ENCODE results near the gene KIAA1191. TPM values are rescaled to one million over a fixed set of nuclear protein-coding genes. Genes with fewer than 3 reads are reported as not detected.

KIAA1191 gene
- total RNA-seq, 1 experiment from 2014 or later, result 92.7 TPM

- TF ChIP-seq IRF2 (CRISPR knock-in tag; IDR thresholded peaks at IDR 0.05; ENCODE audit: borderline replicate concordance, low read depth), result no peak
- no peak for TF ChIP-seq E2F1 (CRISPR knock-in tag; IDR thresholded peaks at IDR 0.05)
- no peak for ATAC-seq
- DNase-seq (ENCODE audit: low spot score), result no peak
- ChIA-PET CTCF (no interaction called here), POLR2A (interaction anchor here (0.6 kb wide), 1 partner anchor 13 kb away, joined by 5 read pairs; no protein-coding TSS in a partner anchor)
- Mint-ChIP-seq H3K4me1 (no peaks in the 10 kb centered on the region), H3K9me3 (no peaks in the 10 kb centered on the region), H3K27ac (no peak overlapping the region), H3K36me3 (peaks cover 40% of the 10 kb centered on the region), H3K27me3 (ENCODE audit: low read depth) (no peaks in the 10 kb centered on the region), H3K4me3 (no peak overlapping the region)
Observed at GRCh38 chr5:176379881-176380280, 18.3 kb upstream of the KIAA1191 start.

- H3K9me3 Mint-ChIP-seq, result no peaks in the 10 kb centered on the region
Observed at GRCh38 chr5:176373100-176373818, 11.7 kb upstream of the KIAA1191 start.

GRCh38 chr5:176371621-176372539 lies 10.3 kb upstream of the KIAA1191 start:
- DNase-seq (ENCODE audit: low spot score), result no peak
- ATAC-seq, result no peak
- no peak overlapping the region for H3K4me3 Mint-ChIP-seq
- no peaks in the 10 kb centered on the region for H3K9me3 Mint-ChIP-seq
- H3K4me1 Mint-ChIP-seq, result no peaks in the 10 kb centered on the region
- H3K27me3 Mint-ChIP-seq (ENCODE audit: low read depth), result peaks cover 13% of the 10 kb centered on the region
- ChIA-PET POLR2A (no interaction called here), CTCF (interaction anchor here (0.5 to 0.9 kb wide), 2 partner anchors 89 to 500 kb away, joined by 3 to 4 read pairs; partner anchors contain the start of gene CPLX2)
- H3K36me3 Mint-ChIP-seq, result peaks cover 7% of the 10 kb centered on the region; the same call in 1 of the 2 replicates
- no peak overlapping the region for H3K27ac Mint-ChIP-seq
- TF ChIP-seq NR3C1 (CRISPR knock-in tag; conservative IDR thresholded peaks at IDR 0.05; ENCODE audit: low read depth) (no peak), ATF3 (CRISPR knock-in tag; conservative IDR thresholded peaks at IDR 0.05) (no peak), ATF2 (CRISPR knock-in tag; IDR thresholded peaks at IDR 0.05; ENCODE audit: borderline replicate concordance, low read depth) (no peak), HMGA2 (CRISPR knock-in tag; IDR thresholded peaks at IDR 0.05) (no peak), ZMAT4 (CRISPR knock-in tag; IDR thresholded peaks at IDR 0.05) (no peak), NFYB (CRISPR knock-in tag; conservative IDR thresholded peaks at IDR 0.05; ENCODE audit: low read depth) (no peak), ZNF425 (CRISPR knock-in tag; conservative IDR thresholded peaks at IDR 0.05) (no peak), SMAD3 (CRISPR knock-in tag; IDR thresholded peaks at IDR 0.05; ENCODE audit: borderline replicate concordance) (no peak), JUN (CRISPR knock-in tag; IDR thresholded peaks at IDR 0.05) (no peak), SMAD4 (CRISPR knock-in tag; IDR thresholded peaks at IDR 0.05) (no peak), CDX4 (CRISPR knock-in tag; IDR thresholded peaks at IDR 0.05; ENCODE audit: borderline replicate concordance) (no peak), GABPB1 (CRISPR knock-in tag; IDR thresholded peaks at IDR 0.05) (no peak), ZNF232 (CRISPR knock-in tag; IDR thresholded peaks at IDR 0.05) (no peak)

More at GRCh38 chr5:176373100-176373818, 11.7 kb upstream of the KIAA1191 start:
- no peaks in the 10 kb centered on the region for H3K36me3 Mint-ChIP-seq
- H3K27ac Mint-ChIP-seq, result no peak overlapping the region
- DNase-seq (ENCODE audit: low spot score), result no peak
- ATAC-seq, result no peak
- POLR2A ChIA-PET, result no interaction called here
- no peaks in the 10 kb centered on the region for H3K4me1 Mint-ChIP-seq
- no peaks in the 10 kb centered on the region for H3K27me3 Mint-ChIP-seq (ENCODE audit: low read depth)
- no peak overlapping the region for H3K4me3 Mint-ChIP-seq
- CTCF ChIA-PET, result interaction anchor here (0.9 kb wide), 1 partner anchor 88 kb away, joined by 3 read pairs; no protein-coding TSS in a partner anchor
- TF ChIP-seq NR3C1 (CRISPR knock-in tag; conservative IDR thresholded peaks at IDR 0.05; ENCODE audit: low read depth), result no peak
- TF ChIP-seq ZNF121 (CRISPR knock-in tag; IDR thresholded peaks at IDR 0.05), result no peak
- no peak for TF ChIP-seq STAT6 (CRISPR knock-in tag; conservative IDR thresholded peaks at IDR 0.05; ENCODE audit: low read depth)
- TF ChIP-seq SMAD4 (CRISPR knock-in tag; IDR thresholded peaks at IDR 0.05), result no peak
- no peak for TF ChIP-seq TEAD4 (CRISPR knock-in tag; IDR thresholded peaks at IDR 0.05)

Measured in WTC11 (cell line).